Measurements from ENCODE around the gene PRR29. TPM values are rescaled to one million over a fixed set of nuclear protein-coding genes. Genes with fewer than 3 reads are reported as not detected.

PRR29 gene
- total RNA-seq, 1 experiment from 2014 or later, result 0.85 TPM

- no peak for DNase-seq (ENCODE audit: low spot score)
- no peaks in the 10 kb centered on the region for H3K36me3 Mint-ChIP-seq
- H3K27ac Mint-ChIP-seq, result no peak overlapping the region
- TF ChIP-seq OVOL2 (CRISPR knock-in tag; IDR thresholded peaks at IDR 0.05; ENCODE audit: borderline replicate concordance) (no peak), TCF7 (CRISPR knock-in tag; IDR thresholded peaks at IDR 0.05; ENCODE audit: low read depth) (no peak), ZNF416 (CRISPR knock-in tag; IDR thresholded peaks at IDR 0.05) (no peak), KAT7 (CRISPR knock-in tag; IDR thresholded peaks at IDR 0.05; ENCODE audit: borderline replicate concordance) (no peak), RELA (CRISPR knock-in tag; IDR thresholded peaks at IDR 0.05; ENCODE audit: borderline replicate concordance) (no peak), IRF2 (CRISPR knock-in tag; IDR thresholded peaks at IDR 0.05; ENCODE audit: borderline replicate concordance, low read depth) (no peak), E2F5 (CRISPR knock-in tag; IDR thresholded peaks at IDR 0.05) (no peak)
- TF ChIP-seq, protein P1, sequence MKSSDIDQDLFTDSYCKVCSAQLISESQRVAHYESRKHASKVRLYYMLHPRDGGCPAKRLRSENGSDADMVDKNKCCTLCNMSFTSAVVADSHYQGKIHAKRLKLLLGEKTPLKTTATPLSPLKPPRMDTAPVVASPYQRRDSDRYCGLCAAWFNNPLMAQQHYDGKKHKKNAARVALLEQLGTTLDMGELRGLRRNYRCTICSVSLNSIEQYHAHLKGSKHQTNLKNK (CRISPR knock-in tag; IDR thresholded peaks at IDR 0.05), result no peak
- TF ChIP-seq, protein P2, sequence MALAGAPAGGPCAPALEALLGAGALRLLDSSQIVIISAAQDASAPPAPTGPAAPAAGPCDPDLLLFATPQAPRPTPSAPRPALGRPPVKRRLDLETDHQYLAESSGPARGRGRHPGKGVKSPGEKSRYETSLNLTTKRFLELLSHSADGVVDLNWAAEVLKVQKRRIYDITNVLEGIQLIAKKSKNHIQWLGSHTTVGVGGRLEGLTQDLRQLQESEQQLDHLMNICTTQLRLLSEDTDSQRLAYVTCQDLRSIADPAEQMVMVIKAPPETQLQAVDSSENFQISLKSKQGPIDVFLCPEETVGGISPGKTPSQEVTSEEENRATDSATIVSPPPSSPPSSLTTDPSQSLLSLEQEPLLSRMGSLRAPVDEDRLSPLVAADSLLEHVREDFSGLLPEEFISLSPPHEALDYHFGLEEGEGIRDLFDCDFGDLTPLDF (CRISPR knock-in tag; IDR thresholded peaks at IDR 0.05), result no peak
- TF ChIP-seq, protein P3, sequence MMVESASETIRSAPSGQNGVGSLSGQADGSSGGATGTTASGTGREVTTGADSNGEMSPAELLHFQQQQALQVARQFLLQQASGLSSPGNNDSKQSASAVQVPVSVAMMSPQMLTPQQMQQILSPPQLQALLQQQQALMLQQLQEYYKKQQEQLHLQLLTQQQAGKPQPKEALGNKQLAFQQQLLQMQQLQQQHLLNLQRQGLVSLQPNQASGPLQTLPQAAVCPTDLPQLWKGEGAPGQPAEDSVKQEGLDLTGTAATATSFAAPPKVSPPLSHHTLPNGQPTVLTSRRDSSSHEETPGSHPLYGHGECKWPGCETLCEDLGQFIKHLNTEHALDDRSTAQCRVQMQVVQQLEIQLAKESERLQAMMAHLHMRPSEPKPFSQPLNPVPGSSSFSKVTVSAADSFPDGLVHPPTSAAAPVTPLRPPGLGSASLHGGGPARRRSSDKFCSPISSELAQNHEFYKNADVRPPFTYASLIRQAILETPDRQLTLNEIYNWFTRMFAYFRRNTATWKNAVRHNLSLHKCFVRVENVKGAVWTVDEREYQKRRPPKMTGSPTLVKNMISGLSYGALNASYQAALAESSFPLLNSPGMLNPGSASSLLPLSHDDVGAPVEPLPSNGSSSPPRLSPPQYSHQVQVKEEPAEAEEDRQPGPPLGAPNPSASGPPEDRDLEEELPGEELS (CRISPR knock-in tag; IDR thresholded peaks at IDR 0.05), result no peak
- TF ChIP-seq, protein P4, sequence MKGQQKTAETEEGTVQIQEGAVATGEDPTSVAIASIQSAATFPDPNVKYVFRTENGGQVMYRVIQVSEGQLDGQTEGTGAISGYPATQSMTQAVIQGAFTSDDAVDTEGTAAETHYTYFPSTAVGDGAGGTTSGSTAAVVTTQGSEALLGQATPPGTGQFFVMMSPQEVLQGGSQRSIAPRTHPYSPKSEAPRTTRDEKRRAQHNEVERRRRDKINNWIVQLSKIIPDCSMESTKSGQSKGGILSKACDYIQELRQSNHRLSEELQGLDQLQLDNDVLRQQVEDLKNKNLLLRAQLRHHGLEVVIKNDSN (CRISPR knock-in tag; IDR thresholded peaks at IDR 0.05), result no peak
- H3K27me3 Mint-ChIP-seq (ENCODE audit: low read depth), result no peaks in the 10 kb centered on the region; the same call in 1 of the 2 replicates
- ChIA-PET POLR2A (no interaction called here), CTCF (interaction anchor here (0.8 to 2.5 kb wide), 13 partner anchors 10 to 135 kb away, joined by 3 to 19 read pairs (median 6); partner anchors contain the start of gene GH1)
- 0 out of 2 replicates have a peak, but pooled peaks have one; percentile 30 for ATAC-seq
- peaks cover 5% of the 10 kb centered on the region for H3K9me3 Mint-ChIP-seq
- H3K4me1 Mint-ChIP-seq, result peaks cover 10% of the 10 kb centered on the region
- no peak overlapping the region for H3K4me3 Mint-ChIP-seq
These were observed 18.2 kb downstream of the PRR29 start for GRCh38 chr17:64016231-64016784.

DNA sequence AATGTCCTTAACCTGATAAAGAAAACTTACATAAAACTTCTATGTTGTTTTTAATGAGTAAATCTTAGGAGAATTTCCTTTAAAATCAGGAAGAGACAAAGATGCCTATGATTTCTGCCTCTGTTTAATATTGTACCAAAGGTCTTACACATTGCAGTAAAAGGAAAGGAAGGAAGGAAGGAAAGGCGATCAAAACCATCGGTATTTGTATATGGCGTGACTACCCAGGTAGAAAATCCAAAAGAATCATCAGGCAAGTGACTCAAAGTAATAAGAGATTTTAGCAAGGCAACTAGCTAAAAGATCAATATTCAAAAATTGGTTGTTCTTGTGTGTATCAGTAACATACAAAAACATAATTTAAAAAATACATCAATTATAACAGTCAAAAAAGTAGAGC lies 18.8 kb downstream of the PRR29 start:
- Mint-ChIP-seq H3K27ac (no peak overlapping the region), H3K9me3 (peaks cover 5% of the 10 kb centered on the region), H3K27me3 (ENCODE audit: low read depth) (peaks cover 2% of the 10 kb centered on the region; the same call in 1 of the 2 replicates), H3K4me1 (peaks cover 10% of the 10 kb centered on the region), H3K36me3 (no peaks in the 10 kb centered on the region), H3K4me3 (no peak overlapping the region)
- CTCF ChIA-PET, result interaction anchor here (0.8 to 2.5 kb wide), 15 partner anchors 9 to 136 kb away, joined by 3 to 19 read pairs (median 6); partner anchors contain the start of gene GH1
- no peak for DNase-seq (ENCODE audit: low spot score)
- ATAC-seq, result no peak
- POLR2A ChIA-PET, result no interaction called here
- TF ChIP-seq CREM (CRISPR knock-in tag; IDR thresholded peaks at IDR 0.05) (no peak), ZNF121 (CRISPR knock-in tag; IDR thresholded peaks at IDR 0.05) (no peak), ZNF512 (CRISPR knock-in tag; IDR thresholded peaks at IDR 0.05; ENCODE audit: borderline replicate concordance) (no peak)
- TF ChIP-seq, protein P1 (CRISPR knock-in tag; IDR thresholded peaks at IDR 0.05), result no peak

Measured in WTC11 (cell line).